ENCODE data around the gene TLE2.

DNA sequence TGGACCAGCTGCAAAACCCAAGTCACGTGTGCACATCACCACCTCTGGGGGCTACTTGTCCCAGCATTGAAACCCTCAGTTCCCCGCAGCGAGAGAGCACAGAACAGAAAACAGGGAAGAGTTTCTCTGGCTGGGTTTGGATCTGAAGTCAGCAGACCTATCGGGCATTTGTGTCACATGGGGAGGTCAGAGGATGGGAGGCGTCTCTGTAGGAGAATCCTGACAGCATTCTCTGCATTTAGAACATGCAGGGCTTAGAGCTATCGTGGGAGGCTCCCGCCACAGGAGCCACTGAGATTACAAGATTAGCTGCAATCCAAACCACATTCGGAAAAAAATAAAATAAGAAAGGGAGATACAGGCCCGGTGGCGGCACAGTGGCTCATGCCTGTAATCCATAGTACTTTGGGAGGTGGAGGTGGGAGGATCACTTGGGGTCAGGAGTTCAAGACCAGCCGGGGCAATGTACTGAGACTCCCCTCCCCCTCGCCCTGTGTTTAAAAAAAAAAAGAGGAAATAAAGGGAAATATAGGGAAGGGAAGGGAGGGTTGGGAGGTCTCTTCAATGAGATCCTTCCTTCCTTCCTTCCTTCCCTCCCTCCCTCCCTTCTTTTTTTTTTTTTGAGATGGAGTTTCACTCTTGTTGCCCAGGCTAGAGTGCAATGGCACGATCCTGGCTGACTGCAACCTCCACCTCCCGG is 54.6 kb downstream of the TLE2 start:
- TF ChIP-seq, protein P1, sequence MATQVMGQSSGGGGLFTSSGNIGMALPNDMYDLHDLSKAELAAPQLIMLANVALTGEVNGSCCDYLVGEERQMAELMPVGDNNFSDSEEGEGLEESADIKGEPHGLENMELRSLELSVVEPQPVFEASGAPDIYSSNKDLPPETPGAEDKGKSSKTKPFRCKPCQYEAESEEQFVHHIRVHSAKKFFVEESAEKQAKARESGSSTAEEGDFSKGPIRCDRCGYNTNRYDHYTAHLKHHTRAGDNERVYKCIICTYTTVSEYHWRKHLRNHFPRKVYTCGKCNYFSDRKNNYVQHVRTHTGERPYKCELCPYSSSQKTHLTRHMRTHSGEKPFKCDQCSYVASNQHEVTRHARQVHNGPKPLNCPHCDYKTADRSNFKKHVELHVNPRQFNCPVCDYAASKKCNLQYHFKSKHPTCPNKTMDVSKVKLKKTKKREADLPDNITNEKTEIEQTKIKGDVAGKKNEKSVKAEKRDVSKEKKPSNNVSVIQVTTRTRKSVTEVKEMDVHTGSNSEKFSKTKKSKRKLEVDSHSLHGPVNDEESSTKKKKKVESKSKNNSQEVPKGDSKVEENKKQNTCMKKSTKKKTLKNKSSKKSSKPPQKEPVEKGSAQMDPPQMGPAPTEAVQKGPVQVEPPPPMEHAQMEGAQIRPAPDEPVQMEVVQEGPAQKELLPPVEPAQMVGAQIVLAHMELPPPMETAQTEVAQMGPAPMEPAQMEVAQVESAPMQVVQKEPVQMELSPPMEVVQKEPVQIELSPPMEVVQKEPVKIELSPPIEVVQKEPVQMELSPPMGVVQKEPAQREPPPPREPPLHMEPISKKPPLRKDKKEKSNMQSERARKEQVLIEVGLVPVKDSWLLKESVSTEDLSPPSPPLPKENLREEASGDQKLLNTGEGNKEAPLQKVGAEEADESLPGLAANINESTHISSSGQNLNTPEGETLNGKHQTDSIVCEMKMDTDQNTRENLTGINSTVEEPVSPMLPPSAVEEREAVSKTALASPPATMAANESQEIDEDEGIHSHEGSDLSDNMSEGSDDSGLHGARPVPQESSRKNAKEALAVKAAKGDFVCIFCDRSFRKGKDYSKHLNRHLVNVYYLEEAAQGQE (IDR thresholded peaks at IDR 0.05; ENCODE audit: low read depth, low read length): no peak
- TF ChIP-seq, protein P2, sequence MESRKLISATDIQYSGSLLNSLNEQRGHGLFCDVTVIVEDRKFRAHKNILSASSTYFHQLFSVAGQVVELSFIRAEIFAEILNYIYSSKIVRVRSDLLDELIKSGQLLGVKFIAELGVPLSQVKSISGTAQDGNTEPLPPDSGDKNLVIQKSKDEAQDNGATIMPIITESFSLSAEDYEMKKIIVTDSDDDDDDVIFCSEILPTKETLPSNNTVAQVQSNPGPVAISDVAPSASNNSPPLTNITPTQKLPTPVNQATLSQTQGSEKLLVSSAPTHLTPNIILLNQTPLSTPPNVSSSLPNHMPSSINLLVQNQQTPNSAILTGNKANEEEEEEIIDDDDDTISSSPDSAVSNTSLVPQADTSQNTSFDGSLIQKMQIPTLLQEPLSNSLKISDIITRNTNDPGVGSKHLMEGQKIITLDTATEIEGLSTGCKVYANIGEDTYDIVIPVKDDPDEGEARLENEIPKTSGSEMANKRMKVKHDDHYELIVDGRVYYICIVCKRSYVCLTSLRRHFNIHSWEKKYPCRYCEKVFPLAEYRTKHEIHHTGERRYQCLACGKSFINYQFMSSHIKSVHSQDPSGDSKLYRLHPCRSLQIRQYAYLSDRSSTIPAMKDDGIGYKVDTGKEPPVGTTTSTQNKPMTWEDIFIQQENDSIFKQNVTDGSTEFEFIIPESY (IDR thresholded peaks at IDR 0.05; ENCODE audit: borderline replicate concordance, low read depth): no peak
- no peak for TF ChIP-seq CHD2 (IDR thresholded peaks at IDR 0.05; ENCODE audit: low read length, partially characterized antibody)
- TF ChIP-seq, protein P3, sequence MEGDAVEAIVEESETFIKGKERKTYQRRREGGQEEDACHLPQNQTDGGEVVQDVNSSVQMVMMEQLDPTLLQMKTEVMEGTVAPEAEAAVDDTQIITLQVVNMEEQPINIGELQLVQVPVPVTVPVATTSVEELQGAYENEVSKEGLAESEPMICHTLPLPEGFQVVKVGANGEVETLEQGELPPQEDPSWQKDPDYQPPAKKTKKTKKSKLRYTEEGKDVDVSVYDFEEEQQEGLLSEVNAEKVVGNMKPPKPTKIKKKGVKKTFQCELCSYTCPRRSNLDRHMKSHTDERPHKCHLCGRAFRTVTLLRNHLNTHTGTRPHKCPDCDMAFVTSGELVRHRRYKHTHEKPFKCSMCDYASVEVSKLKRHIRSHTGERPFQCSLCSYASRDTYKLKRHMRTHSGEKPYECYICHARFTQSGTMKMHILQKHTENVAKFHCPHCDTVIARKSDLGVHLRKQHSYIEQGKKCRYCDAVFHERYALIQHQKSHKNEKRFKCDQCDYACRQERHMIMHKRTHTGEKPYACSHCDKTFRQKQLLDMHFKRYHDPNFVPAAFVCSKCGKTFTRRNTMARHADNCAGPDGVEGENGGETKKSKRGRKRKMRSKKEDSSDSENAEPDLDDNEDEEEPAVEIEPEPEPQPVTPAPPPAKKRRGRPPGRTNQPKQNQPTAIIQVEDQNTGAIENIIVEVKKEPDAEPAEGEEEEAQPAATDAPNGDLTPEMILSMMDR (IDR thresholded peaks at IDR 0.05): no peak
- no peak for TF ChIP-seq POLR2AphosphoS5 (IDR thresholded peaks at IDR 0.05; ENCODE audit: low read depth, low read length)
